TTC549 (cell line): Measurements from ENCODE around the gene NCKAP5.

ENCODE experiments used
- FAIRE-seq: peaks from 2 replicates; lab custom pipeline; 2012; peaks lifted over from hg19 to GRCh38; lab: Jason Lieb, UNC

The NCKAP5 gene

GRCh38 chr2:132793532-132793931 lies 774.7 kb downstream of the NCKAP5 start:
- FAIRE-seq = no peak

- FAIRE-seq = no peak
Observed at GRCh38 chr2:132790207-132790785, 778.0 kb downstream of the NCKAP5 start.

- no peak for FAIRE-seq
Observed at GRCh38 chr2:132789066-132789465, 779.2 kb downstream of the NCKAP5 start.

GRCh38 chr2:132788310-132788838 lies 779.9 kb downstream of the NCKAP5 start:
- FAIRE-seq = no peak

- no peak for FAIRE-seq
Observed at GRCh38 chr2:132783883-132784282, 784.4 kb downstream of the NCKAP5 start.

- FAIRE-seq = no peak
Observed at GRCh38 chr2:132782176-132782783, 786.0 kb downstream of the NCKAP5 start.

GRCh38 chr2:132780651-132781050 lies 787.6 kb downstream of the NCKAP5 start:
- FAIRE-seq = no peak

- no peak for FAIRE-seq
Observed at GRCh38 chr2:132779206-132779721, 789.0 kb downstream of the NCKAP5 start.

GRCh38 chr2:132776287-132776686 lies 792.0 kb downstream of the NCKAP5 start:
- FAIRE-seq = no peak

- FAIRE-seq = no peak
Observed at GRCh38 chr2:132774189-132774588, 794.1 kb downstream of the NCKAP5 start.

- FAIRE-seq = no peak
Observed at GRCh38 chr2:132773331-132773730, 794.9 kb downstream of the NCKAP5 start.

GRCh38 chr2:132772340-132772739 lies 795.9 kb downstream of the NCKAP5 start:
- no peak for FAIRE-seq

- no peak for FAIRE-seq
Observed at GRCh38 chr2:132766573-132766972, 801.7 kb downstream of the NCKAP5 start.

- no peak for FAIRE-seq
Observed at GRCh38 chr2:132761437-132761836, 806.8 kb downstream of the NCKAP5 start.

GRCh38 chr2:132760971-132761370 lies 807.3 kb downstream of the NCKAP5 start:
- no peak for FAIRE-seq

- no peak for FAIRE-seq
Observed at GRCh38 chr2:132760405-132760804, 807.9 kb downstream of the NCKAP5 start.

- no peak for FAIRE-seq
Observed at GRCh38 chr2:132758995-132759394, 809.3 kb downstream of the NCKAP5 start.

GRCh38 chr2:132757676-132758075 lies 810.6 kb downstream of the NCKAP5 start:
- no peak for FAIRE-seq

- no peak for FAIRE-seq
Observed at GRCh38 chr2:132757002-132757589, 811.2 kb downstream of the NCKAP5 start.

GRCh38 chr2:132754867-132755472 lies 813.3 kb downstream of the NCKAP5 start:
- no peak for FAIRE-seq

- no peak for FAIRE-seq
Observed at GRCh38 chr2:132754392-132754791, 813.9 kb downstream of the NCKAP5 start.

- no peak for FAIRE-seq
Observed at GRCh38 chr2:132752421-132753206, 815.6 kb downstream of the NCKAP5 start.
